Pancreas (tissue), 10 donors: ENCODE measurements around the gene PRIMPOL. TPM values are rescaled to one million over a fixed set of nuclear protein-coding genes. Genes with fewer than 3 reads are reported as not detected.

ENCODE experiments used
- ATAC-seq, 4 donors: fragments of 200-7000 bp; cut with Tn5 transposase; one replicate each; pipeline versions ENCODE4 v1.8.0 to v1.9.1; 2020; ENCODE audit warnings: mild to moderate bottlenecking in 4 of 4, moderate library complexity in 4 of 4
- DNase-seq, 6 donors: peaks; one replicate each; pipeline ENCODE4 v3.0.0-alpha.2; 2020
- FAIRE-seq: peaks from 2 replicates; lab custom pipeline; 2012; peaks lifted over from hg19 to GRCh38; lab: Jason Lieb, UNC
- H3K27ac ChIP-seq, 4 donors: fragments of 200-600 bp; sonication (generic); 1 replicate in 3 of 4; 2 replicates in 1 of 4; pipeline versions ENCODE4 v1.5.0 to v1.8.0; 2020
- H3K27me3 ChIP-seq, 4 donors: fragments of 200-600 bp; one replicate each; pipeline ENCODE4 v1.8.0; 2021
- H3K36me3 ChIP-seq, 3 donors: fragments of 200-600 bp; sonication (generic) in 1 of 3; one replicate each; pipeline versions ENCODE4 v1.5.0 to v1.8.0; 2020 to 2021
- H3K4me1 ChIP-seq, 3 donors: fragments of 200-600 bp; one replicate each; pipeline ENCODE4 v1.8.0; 2021
- H3K4me3 ChIP-seq, 4 donors: fragments of 200-600 bp; sonication (generic) in 2 of 4; one replicate each; pipeline versions ENCODE4 v1.5.0 to v1.8.0; 2020 to 2021
- H3K9me3 ChIP-seq, 4 donors: fragments of 200-600 bp; one replicate each; pipeline ENCODE4 v1.8.0; 2021
- CTCF ChIP-seq, 4 donors: fragments of 200-600 bp; sonication (generic) in 3 of 4; IDR thresholded peaks; one replicate each; pipeline versions ENCODE4 v1.5.0 to v1.8.0; 2021; ENCODE audit warnings: antibody characterized with exemption in 4 of 4
- WGBS, 2 donors: extraction: QIAGEN DNeasy Blood & Tissue Kit; methylation state at CpG; one replicate each; pipeline ENCODE4 v1.1.7; 2013; 5-methylcytosine and 5-hydroxymethylcytosine counted together
- intact Hi-C, 3 donors: fragments of 100-400 bp; cut with DNase I; formaldehyde crosslinking; loops; one replicate each; pipeline versions ENCODE4 v1.11.1 to v1.14.2; 2022
- polyA plus RNA-seq, 2 donors: library from polyadenylated mRNA; stranded (reverse); fragments of 200-250 nt; gene quantifications; one replicate each; pipeline ENCODE4 v1.2.3, GENCODE V29; 2013
- total RNA-seq, 6 donors: library from RNA; stranded (reverse); fragmentation: NEBNext Ultra II Directional in 4 of 6; extraction: Animal tissue kit (Norgen Biotek cat#: 25700) in 4 of 6; gene quantifications; one replicate each; pipeline versions ENCODE4 v1.2.1 to v1.2.4, GENCODE V29; 2021 to 2023
- donor health status: healthy with polysubstance abuse.
- donor health status: DM: no; HTN: no; CAD: no; lungs with moderate emphysema.
- donor health status: DM: no; HTN: no; CAD: no.
- donor health status: control.
- donor health status: control.
- donor health status: Bipolar disorder and iron deficiency.
- donor health status: DM: yes; HTN: yes; CAD: no.
- donor health status: DM: no; HTN: no; CAD: no.
- donor health status: DM: no; HTN: no; CAD: no.
- donor health status: DM: yes; HTN: yes; CAD: no.

The PRIMPOL gene
- total and polyA plus RNA-seq, 8 donors = 3.3 to 22.8 (median 6.3) TPM

GRCh38 chr4:184695178-184695896, 45.8 kb downstream of the PRIMPOL start:
- H3K36me3 ChIP-seq = no peaks in the 10 kb centered on the region
- FAIRE-seq (no peak), ATAC-seq (no peak), DNase-seq (no peak)
- no peaks in the 10 kb centered on the region for H3K4me1 ChIP-seq
- no peak overlapping the region for H3K4me3 ChIP-seq
- no peak overlapping the region for H3K27ac ChIP-seq
- 82 to 83% methylated on average over 3 of the region's 3 CpGs for WGBS, 2 donors
- TF ChIP-seq CTCF (IDR thresholded peaks at IDR 0.05) = no peak
- H3K27me3 ChIP-seq = no peaks in the 10 kb centered on the region
- H3K9me3 ChIP-seq = no peaks in the 10 kb centered on the region
- intact Hi-C loops = no loop called here

GRCh38 chr4:184697956-184698355, 48.4 kb downstream of the PRIMPOL start:
- no peak overlapping the region for H3K27ac ChIP-seq
- WGBS, 2 donors = 94 to 95% methylated on average over 3 of the region's 3 CpGs
- no peak for TF ChIP-seq CTCF (IDR thresholded peaks at IDR 0.05)
- no peaks in the 10 kb centered on the region for H3K27me3 ChIP-seq
- ATAC-seq = no peak
- no peaks in the 10 kb centered on the region for H3K9me3 ChIP-seq
- FAIRE-seq = no peak
- intact Hi-C loops = no loop called here
- DNase-seq = no peak
- no peaks in the 10 kb centered on the region for H3K36me3 ChIP-seq
- H3K4me1 ChIP-seq = no peaks in the 10 kb centered on the region
- H3K4me3 ChIP-seq = no peak overlapping the region

GRCh38 chr4:184699941-184700340, 50.4 kb downstream of the PRIMPOL start:
- no peak overlapping the region for H3K4me3 ChIP-seq
- no peaks in the 10 kb centered on the region for H3K4me1 ChIP-seq
- TF ChIP-seq CTCF (IDR thresholded peaks at IDR 0.05) = no peak
- no peak overlapping the region for H3K27ac ChIP-seq
- WGBS, 2 donors = 95% methylated on average over 4 of the region's 4 CpGs
- DNase-seq = no peak
- ATAC-seq = no peak
- no peaks in the 10 kb centered on the region for H3K27me3 ChIP-seq
- intact Hi-C loops = no loop called here
- H3K9me3 ChIP-seq = no peaks in the 10 kb centered on the region
- H3K36me3 ChIP-seq = no peaks in the 10 kb centered on the region
- no peak for FAIRE-seq

GRCh38 chr4:184702114-184702513, 52.6 kb downstream of the PRIMPOL start:
- Histone ChIP-seq H3K9me3 (no peaks in the 10 kb centered on the region), H3K27me3 (no peaks in the 10 kb centered on the region), H3K27ac (no peak overlapping the region), H3K4me1 (no peaks in the 10 kb centered on the region), H3K36me3 (no peaks in the 10 kb centered on the region), H3K4me3 (no peak overlapping the region)
- WGBS, 2 donors = 90 to 96% methylated on average over 2 of the region's 2 CpGs
- no peak for DNase-seq
- intact Hi-C loops = no loop called here
- no peak for FAIRE-seq
- ATAC-seq = no peak
- TF ChIP-seq CTCF (IDR thresholded peaks at IDR 0.05) = no peak

GRCh38 chr4:184705692-184706091, 56.2 kb downstream of the PRIMPOL start:
- 85 to 92% methylated on average over 5 of the region's 5 CpGs for WGBS, 2 donors
- H3K4me1 ChIP-seq = no peaks in the 10 kb centered on the region
- TF ChIP-seq CTCF (IDR thresholded peaks at IDR 0.05) = no peak
- intact Hi-C loops = no loop called here
- ATAC-seq (no peak), DNase-seq (no peak), FAIRE-seq (no peak)
- no peaks in the 10 kb centered on the region for H3K9me3 ChIP-seq
- no peak overlapping the region for H3K27ac ChIP-seq
- H3K27me3 ChIP-seq = no peaks in the 10 kb centered on the region
- H3K4me3 ChIP-seq = no peak overlapping the region
- no peaks in the 10 kb centered on the region for H3K36me3 ChIP-seq
